Gastroesophageal sphincter (tissue), 3 donors: ENCODE results near the gene HYAL2.

ENCODE experiments used
- CTCF ChIP-seq, 4 experiments: fragments of 200-600 bp in 2 of 4; fragments of 450-650 bp in 2 of 4; sonication (generic) in 1 of 4; IDR thresholded peaks; one replicate each; pipeline ENCODE4 v1.5.1; 2017 to 2019; ENCODE audit warnings: antibody characterized with exemption in 4 of 4, mild to moderate bottlenecking in 2 of 4, moderate library complexity in 2 of 4
- EP300 ChIP-seq: sonication (generic); formaldehyde crosslinking; IDR thresholded peaks from one replicate; pipeline ENCODE4 v1.6.1; 2017; ENCODE audit warnings: antibody characterized with exemption, mild to moderate bottlenecking
- POLR2A ChIP-seq, 2 donors: fragments of 450-650 bp; IDR thresholded peaks; one replicate each; pipeline ENCODE4 v1.6.1; 2017; ENCODE audit warnings: antibody characterized with exemption in 2 of 2, mild to moderate bottlenecking in 2 of 2, moderate library complexity in 1 of 2
- POLR2AphosphoS5 ChIP-seq: sonication (generic); formaldehyde crosslinking; IDR thresholded peaks from one replicate; pipeline ENCODE4 v1.6.1; 2017; ENCODE audit warnings: antibody characterized with exemption

- TF ChIP-seq CTCF (IDR thresholded peaks at IDR 0.05) = no peak
- TF ChIP-seq POLR2AphosphoS5 = no peak
- no peak for TF ChIP-seq POLR2A (IDR thresholded peaks at IDR 0.05)
- TF ChIP-seq EP300 = no peak
Measured at GRCh38 chr3:50295553-50296431, 26.8 kb downstream of the HYAL2 start.
